HG03558 (cell line): Measurements from ENCODE around the gene BARD1.
A peak's percentile ranks its signal among the peaks of the same experiment; 100 is the strongest.
"Not testable (repeated sequence)": the region's sequence is repeated elsewhere in the genome, so short reads cannot be mapped to it uniquely, and the experiment has no call there.

Experiments used
- ATAC-seq: cut with Tn5 transposase; IDR thresholded peaks from one replicate; pipeline ENCODE4 v1.9.1; 2021; ENCODE audit warnings: moderate number of reproducible peaks; ENCODE audit not compliant: unreplicated experiment; ENCODE audit errors: extremely low read depth

The BARD1 gene

DNA sequence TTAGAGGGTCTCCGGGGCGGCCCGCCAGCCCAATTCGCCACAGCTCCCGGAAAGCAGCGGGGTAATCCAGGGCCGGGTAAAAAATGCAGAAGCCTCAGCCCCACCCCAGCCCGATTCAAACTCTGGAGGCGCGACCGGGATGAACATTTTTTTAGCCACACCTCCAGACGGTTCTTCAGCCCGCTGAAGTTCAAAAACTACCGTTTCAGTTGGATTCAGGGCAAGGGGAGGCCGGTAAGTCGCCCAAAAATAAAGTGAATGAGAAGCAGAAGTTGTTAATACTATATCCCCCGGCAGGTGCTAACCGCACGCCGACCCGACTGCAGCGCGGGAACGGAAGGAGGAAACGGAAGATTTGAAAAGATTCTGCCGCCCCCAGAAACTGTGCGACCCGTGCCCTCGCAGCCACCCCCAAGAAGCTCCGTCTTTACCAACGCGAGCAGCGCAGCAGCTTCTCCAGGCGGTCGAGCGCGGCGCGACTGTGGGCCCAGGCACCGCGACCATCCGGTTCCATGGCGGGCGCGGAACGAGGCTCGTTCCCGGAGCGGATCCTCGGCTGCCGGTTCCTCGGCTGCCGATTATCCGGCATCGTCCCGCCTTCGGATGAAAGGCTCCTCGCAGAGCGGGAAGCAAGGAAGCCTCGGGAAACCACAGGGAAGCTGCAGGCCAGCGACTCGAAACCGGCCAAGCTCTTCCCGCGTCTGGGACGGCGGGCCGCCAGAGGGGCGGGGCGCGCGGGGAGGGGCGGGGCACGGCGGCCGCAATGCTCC, at the start of gene BARD1:
BARD1 (minus strand) TSS at position 703 of the 770 bp plus-strand sequence; CDS start at position 589, 114 bp downstream.
- ATAC-seq = peak; percentile 9

DNA sequence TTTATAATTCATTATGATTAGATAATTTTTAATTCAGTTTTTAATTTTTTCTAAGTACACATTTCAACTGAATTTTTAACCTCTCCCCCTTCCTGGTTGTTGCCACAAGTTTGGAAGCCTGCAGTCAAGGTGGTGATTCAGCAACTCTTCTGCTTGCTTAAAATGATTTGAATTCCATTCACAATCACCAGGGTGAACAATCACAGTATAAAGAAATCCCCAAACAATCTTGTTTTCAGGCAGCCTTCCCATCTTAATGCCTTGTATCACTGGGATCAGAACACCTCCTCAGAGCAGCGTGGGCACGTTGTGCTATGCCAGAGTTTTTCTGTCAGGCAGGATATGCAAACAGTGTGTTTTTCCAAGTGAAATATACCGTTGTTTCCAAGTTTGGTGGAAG, 46.7 kb upstream of the BARD1 start:
- no peak for ATAC-seq

DNA sequence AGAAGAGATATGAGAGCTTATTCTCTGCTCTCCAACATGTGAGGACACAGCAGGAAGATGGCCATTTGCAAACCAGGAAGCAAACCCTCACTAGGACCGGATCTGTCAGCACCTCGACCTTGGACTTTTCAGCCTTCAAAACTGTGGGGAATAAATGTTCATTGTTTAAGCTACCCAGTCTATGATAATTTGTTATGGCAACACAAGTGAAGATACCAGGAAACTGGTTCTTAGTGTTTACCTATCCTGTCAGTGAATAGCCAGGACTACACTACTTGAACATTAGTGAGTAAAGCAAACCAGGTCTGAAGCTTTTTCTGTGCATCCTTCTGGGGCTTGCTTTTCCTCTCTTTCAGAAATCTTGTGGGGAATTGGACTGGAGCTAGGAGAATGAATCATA, 44.4 kb upstream of the BARD1 start:
- ATAC-seq = no peak

DNA sequence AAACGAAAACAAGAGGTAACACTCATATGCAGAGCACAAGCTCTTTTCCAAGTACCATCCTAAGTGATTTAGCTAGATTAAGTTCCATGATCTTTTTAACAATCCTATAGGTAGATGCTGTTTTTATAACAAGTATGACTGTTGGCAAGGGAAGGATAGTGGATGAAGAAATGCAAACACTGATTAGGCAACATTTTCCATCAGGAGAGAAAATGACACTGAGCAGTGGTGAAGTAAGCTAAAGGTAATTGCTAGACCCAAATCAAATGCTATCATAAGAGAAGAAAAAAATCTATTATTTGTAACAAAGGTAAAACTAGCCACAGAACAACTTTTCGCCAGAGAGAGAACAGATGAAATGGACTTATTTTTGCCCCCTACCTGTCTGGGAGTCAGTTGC, 34.3 kb upstream of the BARD1 start:
- no peak for ATAC-seq

DNA sequence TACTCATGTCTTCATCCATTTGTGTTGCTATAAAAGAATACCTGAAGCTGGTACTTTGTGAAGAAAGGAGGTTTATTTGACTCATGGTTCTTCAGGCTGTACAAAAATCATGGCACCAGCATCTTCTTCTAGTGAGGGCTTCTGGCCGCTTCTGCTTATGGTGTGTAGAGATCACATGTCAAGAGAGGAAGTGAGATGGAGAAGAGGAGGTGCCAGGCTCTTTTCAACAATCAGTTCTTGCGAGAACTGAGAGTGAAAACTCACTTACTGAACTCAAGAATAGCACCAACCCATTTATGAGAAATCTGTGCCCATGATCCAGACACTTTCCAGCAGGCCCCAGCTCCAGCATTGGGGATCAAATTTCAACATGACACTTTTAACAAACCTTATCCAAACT, 30.0 kb upstream of the BARD1 start:
- ATAC-seq = no peak

DNA sequence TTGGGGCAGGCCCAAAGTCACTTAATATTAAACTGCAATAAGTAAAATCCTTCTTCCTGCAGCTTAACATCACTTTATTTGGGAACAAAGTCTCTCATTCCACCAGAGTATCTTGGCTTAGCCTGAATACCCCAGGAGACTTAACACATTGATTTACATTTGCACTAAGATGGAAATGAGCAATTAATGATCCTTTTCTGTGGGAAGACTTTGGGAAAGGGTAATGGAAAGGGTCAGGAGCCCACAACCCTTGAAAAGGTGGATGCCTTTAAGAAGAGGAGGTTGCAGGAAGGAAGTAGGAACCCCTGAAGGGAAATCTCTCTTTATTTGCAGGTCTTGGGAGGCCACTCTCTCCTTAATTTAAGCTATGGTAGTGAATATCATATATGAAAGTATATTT, 28.0 kb upstream of the BARD1 start:
- ATAC-seq = no peak

DNA sequence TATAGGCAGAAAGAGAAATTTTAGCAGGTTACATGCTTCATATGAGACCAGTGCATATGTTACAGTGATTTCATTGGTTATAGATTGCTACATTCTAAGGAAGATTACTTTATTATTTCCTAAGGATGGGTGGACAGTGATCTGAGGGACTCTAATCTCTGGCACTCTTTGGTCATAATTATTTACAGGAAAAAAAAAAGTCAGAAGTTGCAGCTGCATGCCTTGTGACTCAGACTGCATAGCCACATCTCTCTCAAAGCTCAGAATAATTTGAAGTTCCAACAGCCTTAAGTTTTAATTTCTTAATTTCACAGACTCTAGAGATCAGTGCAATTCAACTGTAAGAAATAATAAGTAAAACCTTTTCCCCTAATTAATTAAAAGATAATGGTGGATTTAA, 27.1 kb upstream of the BARD1 start:
- no peak for ATAC-seq

DNA sequence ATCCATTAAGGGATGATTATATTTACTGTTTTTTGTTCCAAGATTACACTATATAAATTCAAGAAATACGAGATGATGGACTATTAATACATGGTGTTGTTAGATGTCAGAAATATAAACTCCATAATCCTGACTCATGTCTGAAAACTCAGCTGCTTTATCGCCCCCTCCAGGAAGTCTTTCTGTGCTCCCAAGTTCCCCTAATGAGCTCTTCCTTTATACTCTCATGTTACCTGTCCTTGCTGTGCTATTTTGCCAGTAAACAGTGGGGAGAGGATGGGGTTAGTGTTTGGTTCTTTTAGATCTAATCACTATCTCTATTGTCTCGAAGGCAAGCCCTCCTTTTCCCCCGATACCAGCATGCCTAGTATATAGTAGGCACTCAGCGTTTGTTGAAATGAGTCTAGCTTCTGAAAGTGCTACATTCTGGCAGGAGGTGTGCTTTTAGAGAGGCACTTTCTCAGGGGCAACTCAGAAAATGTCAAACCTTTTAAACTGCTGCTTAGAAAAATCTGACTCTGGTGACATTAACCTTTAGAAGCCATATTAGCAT, 21.4 kb upstream of the BARD1 start:
- no peak for ATAC-seq

DNA sequence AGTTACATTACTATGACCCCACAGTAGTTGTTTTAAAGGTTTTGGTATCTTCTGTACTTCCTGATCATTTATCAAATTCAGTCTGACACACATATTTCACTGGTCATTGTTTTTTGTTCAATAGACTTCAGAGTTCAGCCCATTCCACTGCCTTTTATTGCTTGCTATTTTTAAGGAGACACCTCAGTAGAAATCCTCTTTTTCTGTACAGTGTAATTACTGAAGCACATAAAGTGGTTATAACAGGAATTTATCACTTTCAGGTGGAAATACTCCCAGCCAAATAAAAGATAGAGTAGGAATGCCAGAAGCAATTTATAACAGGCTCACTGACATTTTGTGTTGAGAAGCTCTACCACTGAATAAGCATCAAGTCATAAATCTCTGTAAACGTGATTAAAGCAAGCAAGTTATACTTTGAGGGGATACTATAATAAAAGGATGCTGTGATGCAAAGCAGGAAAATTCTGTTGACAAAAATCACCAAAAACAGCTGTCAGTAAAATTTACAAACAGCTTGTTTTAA, 6.6 kb upstream of the BARD1 start:
- ATAC-seq = no peak

DNA sequence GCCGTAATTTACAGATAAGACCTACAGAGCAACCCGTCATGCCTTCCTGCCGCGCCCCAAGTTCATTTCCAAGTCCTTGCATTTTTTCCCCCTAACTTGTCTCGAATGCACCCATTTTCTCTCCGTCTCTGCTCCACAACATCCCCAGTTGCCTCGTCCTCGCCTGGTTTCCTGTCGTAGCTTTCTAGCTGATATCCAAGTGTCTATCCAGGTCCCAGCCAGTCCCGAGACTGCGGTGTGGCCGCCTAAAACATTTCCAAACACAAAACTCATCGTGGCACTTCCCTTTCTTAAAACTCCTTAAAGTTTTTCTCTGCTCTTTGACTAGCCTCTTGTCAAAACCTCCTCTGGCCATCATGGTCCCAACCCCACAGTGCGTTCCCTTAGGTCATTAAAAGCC, 1.2 kb upstream of the BARD1 start:
- ATAC-seq = no peak

DNA sequence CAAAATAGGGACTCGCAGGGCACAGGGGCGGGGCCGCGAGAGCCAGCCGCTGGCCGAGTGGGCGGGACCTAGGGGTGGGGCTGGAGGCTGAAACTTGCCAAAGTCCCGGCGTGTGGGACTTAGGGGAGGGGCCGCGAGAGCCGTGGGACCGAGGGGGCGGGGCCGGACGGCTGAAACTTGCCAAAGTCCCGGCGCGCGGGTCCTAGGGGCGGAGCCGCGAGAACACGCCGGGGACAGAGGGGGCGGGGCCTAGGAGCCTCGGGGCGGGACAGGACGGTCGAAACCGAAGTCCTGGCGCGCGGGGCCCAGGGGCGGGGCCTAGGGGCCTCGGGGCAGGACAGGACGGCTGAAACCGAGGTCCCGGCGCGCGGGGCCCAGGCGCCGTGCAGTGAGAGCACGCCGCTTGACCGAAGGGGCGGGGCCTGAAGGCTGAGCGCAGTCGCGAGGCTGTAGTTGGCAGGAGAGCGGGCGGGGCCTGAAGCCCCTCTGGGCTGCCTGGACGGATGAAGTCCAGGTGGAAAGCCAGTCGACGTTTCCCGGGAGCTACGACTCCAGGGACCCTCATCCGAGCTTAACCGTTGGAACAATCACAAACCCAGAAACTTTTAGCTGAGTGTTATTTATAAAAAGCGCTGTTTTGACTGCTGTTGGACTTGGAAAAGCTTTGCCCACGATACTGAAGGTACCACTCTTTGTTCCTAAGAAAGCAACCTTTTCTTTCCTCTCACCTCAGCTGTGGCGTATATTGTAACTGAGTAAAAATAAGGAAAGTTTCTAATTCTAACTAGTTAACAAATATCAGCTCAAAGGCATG, 475 bp upstream of the BARD1 start:
- peak; percentile 85 for ATAC-seq

DNA sequence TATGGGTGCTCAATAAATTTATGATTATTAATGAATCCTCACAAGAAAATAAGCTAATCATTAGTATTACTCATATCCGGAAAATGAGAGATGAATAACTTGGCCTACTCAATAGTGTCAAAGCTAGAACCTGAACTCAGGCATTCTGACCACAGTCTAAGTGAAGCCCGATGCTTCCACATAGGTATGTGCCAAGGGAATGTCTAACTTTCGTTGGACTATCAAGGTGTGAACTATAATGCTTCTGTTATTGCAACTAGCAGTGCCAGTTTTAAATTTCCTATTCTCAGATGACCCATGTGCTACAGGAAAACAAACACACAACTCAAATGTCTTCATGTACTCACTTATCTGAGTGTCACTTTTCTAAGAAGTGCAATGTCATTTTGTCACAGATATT, 1.8 kb downstream of the BARD1 start:
- ATAC-seq = no peak

DNA sequence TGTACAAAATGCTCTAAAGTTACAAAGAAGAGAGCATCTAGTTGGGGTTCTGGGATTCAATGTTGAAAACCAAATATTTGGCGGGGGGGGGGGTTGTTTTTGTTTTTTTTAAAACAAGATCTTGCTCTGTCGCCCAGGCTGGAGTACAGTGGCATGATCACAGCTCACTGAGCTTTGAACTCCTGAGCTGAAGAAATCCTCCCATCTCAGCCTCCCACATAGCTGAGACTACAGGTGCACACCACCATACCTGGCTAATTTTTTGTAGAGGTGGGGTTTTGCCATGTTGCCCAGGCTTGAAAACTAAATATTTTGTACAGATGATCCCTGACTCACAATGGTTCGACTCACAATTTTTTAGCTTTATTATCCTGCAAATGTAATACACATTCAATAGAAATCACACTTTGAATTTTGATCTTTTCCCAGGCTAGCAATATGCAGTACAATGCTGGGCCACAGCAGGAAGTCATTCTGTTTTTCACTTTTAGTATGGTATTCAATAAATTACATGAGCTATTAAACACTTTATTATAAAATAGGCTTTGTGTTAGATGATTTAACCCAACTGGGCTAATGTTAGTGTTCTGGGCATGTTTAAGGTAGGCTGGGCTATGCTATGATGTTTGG, 7.6 kb downstream of the BARD1 start:
- no peak for ATAC-seq

DNA sequence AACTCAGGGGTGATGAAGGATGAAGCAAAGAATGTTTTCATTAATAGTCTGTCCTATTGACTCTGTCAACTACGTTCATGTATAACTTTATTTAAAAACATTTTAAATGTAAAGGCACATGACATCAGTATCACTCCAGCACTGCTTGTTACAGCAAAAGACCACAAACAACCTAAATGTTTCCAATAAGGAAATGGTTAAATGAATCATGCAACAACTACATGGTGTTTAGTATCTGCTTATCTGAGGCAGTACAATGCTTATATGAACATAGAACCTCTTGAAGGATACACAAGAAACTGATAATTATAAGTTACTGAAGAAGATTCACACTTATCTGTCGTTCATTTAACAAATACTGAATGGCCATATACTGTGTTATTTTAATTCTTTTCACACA, 8.4 kb downstream of the BARD1 start:
- ATAC-seq = no peak

DNA sequence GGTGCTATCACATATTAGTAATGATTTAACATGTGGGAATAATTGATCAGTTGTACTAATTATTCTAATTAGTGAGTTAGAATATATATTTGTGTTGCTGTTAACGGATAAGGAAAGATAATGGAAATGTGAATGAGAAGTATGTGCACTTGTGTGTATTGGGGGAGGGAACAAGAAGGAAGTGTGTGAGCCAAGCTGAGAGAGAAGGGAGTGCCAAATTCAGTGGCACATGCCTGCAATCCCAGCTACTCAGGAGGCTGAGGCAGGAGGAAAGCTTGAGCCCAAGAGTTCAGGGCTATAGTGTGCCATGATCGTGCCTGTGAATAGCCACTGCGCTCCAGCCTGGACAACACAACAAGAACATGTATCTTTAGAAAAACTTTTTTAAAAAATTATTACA, 9.3 kb downstream of the BARD1 start:
- no peak for ATAC-seq

DNA sequence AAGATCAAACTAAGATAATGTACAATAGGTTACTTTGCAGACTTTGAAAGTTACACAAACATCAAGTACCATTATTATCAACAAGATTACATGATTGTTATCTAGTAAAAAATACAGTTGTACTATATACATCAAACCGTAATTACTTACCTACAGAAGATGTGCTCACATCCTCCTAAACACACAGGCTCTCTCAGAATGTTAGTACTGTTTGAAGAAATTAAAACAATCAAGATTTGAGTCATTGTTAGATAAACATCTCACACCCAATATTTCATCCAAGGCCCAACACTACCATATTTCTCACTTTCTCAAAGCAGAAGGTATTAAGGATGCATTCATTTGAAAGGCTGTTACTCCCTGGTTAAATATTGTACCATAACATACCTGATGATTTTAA, 12.6 kb downstream of the BARD1 start:
- ATAC-seq = no peak

DNA sequence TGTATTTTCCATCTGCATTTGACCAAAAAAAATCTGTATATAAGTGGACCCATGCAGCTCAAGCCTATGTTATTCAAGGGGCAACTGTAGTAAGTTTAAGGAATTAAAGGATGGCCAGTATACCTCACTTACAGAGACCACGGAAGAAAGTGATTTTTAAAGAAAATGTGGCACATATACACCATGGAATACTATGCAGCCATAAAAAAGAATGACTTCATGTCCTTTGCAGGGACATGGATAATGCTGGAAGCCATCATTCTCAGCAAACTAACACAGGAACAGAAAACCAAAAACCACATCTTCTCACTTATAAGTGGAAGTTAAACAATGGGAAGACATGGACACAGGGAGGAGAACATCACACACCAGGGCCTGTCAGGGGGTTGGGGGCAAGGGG, 26.3 kb downstream of the BARD1 start:
- not testable (repeated sequence) for ATAC-seq

DNA sequence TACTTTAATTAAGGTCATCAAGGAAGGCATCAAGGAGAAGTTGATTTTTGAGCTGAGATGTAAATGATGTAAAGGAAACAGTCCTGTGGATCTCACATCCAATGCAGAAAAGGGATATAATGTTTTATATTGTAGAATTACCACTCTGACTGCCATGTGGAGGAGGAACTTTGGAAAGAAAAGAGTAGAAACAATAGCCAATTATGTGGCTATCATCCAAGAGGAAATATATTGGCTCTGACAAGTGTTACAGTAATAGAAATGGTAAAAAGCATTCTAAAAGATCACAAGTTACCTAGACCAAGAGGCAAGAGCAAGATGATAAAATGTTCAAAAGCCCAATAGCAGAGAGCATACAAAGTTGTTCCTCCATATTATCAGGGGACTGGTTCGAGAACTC, 26.8 kb downstream of the BARD1 start:
- ATAC-seq = no peak

DNA sequence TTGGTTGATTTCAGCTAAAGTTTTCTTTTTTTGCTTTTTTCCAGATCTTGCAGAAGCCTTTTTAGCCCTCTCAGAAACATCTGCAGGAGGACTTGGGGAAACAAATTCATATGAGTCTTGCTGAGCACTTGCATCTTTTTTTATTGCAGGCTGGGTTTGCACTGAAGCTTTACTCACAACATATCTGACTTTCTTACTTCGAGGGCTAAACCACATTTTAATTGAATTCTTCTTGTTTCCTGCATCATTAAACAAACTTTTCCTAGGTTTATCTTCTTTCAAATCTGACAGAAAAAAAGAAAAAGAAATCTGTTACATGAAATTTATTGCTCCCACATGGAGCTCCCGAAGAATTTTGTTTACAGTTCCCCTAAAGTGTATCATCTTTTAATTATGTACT, 28.3 kb downstream of the BARD1 start:
- ATAC-seq = no peak

DNA sequence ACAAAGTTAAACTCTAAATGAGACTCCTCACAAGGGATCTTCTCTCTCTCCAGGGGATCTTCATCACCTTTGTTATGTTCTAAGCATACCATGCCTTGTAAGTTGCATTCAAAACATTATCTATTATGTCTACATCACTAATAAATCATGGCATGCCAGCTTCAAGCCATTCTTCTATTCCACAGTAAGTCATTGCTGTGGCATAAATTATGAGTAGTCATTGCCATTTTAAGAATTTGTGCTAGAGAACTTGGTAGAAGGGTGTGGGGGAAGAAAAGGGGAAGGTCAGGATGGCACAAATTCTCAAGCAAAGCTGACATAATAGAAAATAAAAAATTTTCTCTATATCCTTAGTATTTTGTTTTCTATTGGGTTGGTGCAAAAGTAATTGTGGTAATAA, 33.5 kb downstream of the BARD1 start:
- no peak for ATAC-seq

DNA sequence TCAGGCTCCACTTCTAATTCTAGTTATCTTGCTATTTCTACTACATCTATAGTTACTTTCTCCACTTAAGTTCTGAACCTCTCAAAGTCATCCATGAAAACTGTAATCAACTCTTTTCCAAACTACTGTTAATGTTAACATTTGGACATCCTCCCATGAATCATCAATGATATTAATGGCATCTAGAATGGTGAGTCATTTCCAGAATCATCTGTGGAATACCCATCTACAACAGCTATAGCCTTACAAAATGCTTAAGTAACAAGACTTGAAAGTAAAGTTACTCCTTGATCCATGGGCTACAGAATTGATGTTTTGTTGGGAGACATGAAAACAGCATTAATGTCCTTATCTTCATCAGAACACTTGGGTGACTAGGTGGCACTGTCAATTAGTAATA, 35.4 kb downstream of the BARD1 start:
- ATAC-seq = no peak
